IMR-90 (cell line): ENCODE results near the gene PATJ.

Experiments
- CEBPB ChIP-seq: IDR thresholded peaks from 2 replicates; pipeline ENCODE4 v1.6.1; 2012; ENCODE audit warnings: low read depth, low read length, improper control_type of control experiment
- CTCF ChIP-seq: conservative IDR thresholded peaks from 2 replicates; pipeline ENCODE4 v1.5.1; 2012; ENCODE audit warnings: mild to moderate bottlenecking, low read depth, low read length, improper control_type of control experiment
- MAFK ChIP-seq: IDR thresholded peaks from 2 replicates; pipeline ENCODE4 v1.6.1; 2012; ENCODE audit warnings: low read depth, low read length, improper control_type of control experiment
- MAZ ChIP-seq: IDR thresholded peaks from 2 replicates; pipeline ENCODE4 v1.6.1; 2012; ENCODE audit warnings: low read depth, mild to moderate bottlenecking, low read length, improper control_type of control experiment, moderate library complexity, borderline replicate concordance
- MXI1 ChIP-seq: IDR thresholded peaks from 2 replicates; pipeline ENCODE4 v1.6.1; 2012; ENCODE audit warnings: low read depth, mild to moderate bottlenecking, low read length, moderate library complexity, borderline replicate concordance
- NFE2L2 ChIP-seq: fragments of 150-350 bp; IDR thresholded peaks from 2 replicates; pipeline ENCODE4 v1.6.1; 2016; ENCODE audit warnings: low read depth, mild to moderate bottlenecking, low read length
- POLR2A ChIP-seq: IDR thresholded peaks from 2 replicates; pipeline ENCODE4 v1.6.1; 2012; ENCODE audit warnings: mild to moderate bottlenecking, low read depth, low read length
- RAD21 ChIP-seq: IDR thresholded peaks from 2 replicates; pipeline ENCODE4 v1.6.1; 2012; ENCODE audit warnings: low read length, improper control_type of control experiment
- RCOR1 ChIP-seq: IDR thresholded peaks from 2 replicates; pipeline ENCODE4 v1.6.1; 2012; ENCODE audit warnings: mild to moderate bottlenecking, low read length, improper control_type of control experiment; ENCODE audit not compliant: insufficient replicate concordance
- RFX5 ChIP-seq: IDR thresholded peaks from 2 replicates; pipeline ENCODE4 v1.8.0; 2012; ENCODE audit warnings: low read depth, mild to moderate bottlenecking, low read length, moderate library complexity
- SMC3 ChIP-seq: fragments of 150-350 bp; IDR thresholded peaks from 2 replicates; pipeline ENCODE4 v1.6.1; 2016; ENCODE audit warnings: low read depth, mild to moderate bottlenecking, antibody characterized with exemption, low read length, moderate library complexity
- USF2 ChIP-seq: fragments of 150-350 bp; IDR thresholded peaks from 2 replicates; pipeline ENCODE4 v1.6.1; 2017; ENCODE audit warnings: mild to moderate bottlenecking, antibody characterized with exemption, low read length, low read depth

DNA sequence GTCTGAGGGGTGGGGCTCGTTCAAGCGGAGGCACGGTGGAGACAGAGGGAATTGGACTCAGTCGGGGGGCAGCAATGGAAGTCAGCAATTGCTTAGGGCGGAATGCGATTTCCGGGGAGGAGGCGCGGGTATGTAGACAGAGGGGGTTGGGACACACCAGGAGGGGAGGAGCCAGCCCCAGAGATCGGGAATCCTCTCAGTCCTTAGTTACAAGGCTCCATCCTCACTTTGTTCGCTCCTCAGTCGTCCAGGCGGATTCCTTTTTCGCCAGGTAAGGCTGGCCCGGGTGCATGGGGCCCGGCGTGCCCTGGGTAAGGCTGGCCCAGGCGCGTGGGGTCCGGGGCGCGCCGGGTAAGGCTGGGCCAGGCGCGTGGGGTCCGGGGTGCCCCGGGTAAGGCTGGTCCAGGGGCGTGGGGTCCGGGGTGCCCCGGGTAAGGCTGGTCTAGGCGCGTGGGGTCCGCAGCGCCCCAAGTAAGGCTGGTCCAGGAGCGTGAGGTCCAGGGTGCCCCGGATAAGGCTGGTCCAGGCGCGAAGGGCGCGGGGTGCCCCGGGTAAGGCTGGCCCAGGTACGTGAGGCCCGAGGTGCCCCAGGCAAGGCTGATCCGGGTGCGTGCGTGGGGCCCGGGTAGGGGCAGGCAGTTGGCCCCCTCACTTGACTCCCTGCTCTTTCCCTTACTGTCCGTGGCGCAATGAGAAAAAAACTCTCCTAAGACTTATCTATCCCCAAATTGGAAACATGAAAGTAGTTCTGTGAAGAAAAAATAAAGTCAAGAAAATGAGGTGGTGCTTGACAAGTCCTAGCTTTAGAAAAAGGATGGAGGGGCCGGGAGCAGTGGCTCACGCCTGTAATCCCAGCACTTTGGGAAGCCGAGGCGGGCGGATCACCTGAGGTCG lies 452.6 kb downstream of the PATJ start, which contains the start of gene L1TD1:
- TF ChIP-seq RAD21 (no peak), MAFK (no peak), CTCF (no peak), RFX5 (no peak), MAZ (no peak), POLR2A (no peak), MXI1 (no peak), USF2 (no peak), SMC3 (no peak), CEBPB (no peak), NFE2L2 (no peak), RCOR1 (no peak)
